Ovary (tissue), 3 donors: ENCODE measurements around the gene TLE2.

ENCODE experiments used
- EP300 ChIP-seq: sonication (generic); formaldehyde crosslinking; IDR thresholded peaks from one replicate; pipeline ENCODE4 v1.6.1; 2017; ENCODE audit warnings: antibody characterized with exemption
- POLR2A ChIP-seq: fragments of 450-650 bp; IDR thresholded peaks from one replicate; pipeline ENCODE4 v1.6.1; 2017; ENCODE audit warnings: antibody characterized with exemption, mild to moderate bottlenecking, moderate library complexity
- TF ChIP-seq, protein P1 (sequence below), 3 donors: fragments of 450-650 bp in 2 of 3; fragments of 200-600 bp in 1 of 3; IDR thresholded peaks; one replicate each; pipeline versions ENCODE4 v1.5.1 to v1.8.0; 2016 to 2022; ENCODE audit warnings: antibody characterized with exemption in 3 of 3, mild to moderate bottlenecking in 1 of 3
- donor health status: DM: no; HTN: no; CAD: no.

DNA sequence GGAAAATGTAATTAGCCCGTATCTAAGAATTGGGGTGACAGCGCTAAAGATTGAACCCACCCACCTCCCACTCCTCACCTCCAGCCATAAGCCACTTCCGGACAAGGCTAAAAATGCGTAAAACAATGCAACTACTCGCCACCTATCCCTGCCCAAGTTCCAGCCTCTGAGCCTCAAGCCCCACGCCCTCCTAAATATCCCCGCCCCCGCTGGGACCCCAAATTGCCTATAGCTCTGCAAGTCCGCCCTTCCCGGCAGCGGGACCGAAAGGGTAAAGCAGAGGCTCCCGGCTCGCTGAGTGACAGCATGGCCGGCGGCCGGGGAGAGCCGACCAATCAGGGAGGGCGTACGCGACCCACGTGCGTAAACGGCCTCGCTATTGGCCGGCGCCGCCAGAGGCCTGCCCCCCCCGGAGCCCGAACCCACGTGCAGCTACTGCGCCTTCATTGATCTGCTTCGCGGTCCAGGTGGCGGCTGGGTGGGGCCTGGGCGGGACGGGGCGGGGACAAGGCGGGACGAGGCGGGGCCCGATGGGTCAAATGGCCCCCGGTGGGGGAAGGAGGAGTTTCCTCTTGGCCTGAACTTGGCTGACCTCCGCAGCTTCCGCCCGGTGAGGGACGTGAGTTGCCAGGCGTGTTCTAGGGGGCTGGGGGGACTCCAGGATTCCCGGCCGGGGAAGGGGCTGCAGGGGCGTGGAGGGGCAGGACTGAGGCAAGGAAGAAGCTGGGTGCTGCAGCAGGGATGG is 51.9 kb downstream of the TLE2 start, which contains the start of gene TLE6:
- TF ChIP-seq, protein P1, sequence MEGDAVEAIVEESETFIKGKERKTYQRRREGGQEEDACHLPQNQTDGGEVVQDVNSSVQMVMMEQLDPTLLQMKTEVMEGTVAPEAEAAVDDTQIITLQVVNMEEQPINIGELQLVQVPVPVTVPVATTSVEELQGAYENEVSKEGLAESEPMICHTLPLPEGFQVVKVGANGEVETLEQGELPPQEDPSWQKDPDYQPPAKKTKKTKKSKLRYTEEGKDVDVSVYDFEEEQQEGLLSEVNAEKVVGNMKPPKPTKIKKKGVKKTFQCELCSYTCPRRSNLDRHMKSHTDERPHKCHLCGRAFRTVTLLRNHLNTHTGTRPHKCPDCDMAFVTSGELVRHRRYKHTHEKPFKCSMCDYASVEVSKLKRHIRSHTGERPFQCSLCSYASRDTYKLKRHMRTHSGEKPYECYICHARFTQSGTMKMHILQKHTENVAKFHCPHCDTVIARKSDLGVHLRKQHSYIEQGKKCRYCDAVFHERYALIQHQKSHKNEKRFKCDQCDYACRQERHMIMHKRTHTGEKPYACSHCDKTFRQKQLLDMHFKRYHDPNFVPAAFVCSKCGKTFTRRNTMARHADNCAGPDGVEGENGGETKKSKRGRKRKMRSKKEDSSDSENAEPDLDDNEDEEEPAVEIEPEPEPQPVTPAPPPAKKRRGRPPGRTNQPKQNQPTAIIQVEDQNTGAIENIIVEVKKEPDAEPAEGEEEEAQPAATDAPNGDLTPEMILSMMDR (IDR thresholded peaks at IDR 0.05) = no peak
- TF ChIP-seq POLR2A (no peak), EP300 (no peak)
